GM12801 (cell line): ENCODE data around the gene RILPL1.

ENCODE experiments used
- CTCF ChIP-seq: IDR thresholded peaks from one replicate; pipeline ENCODE4 v1.5.1; 2011; ENCODE audit warnings: control low read depth; ENCODE audit not compliant: insufficient read length; ENCODE audit errors: extremely low read depth

RILPL1 gene

GRCh38 chr12:123533672-123534643 is at the start of gene RILPL1:
TSS of gene RILPL1 (minus strand) at chr12:123533719. CDS start at chr12:123533482, 237 bp downstream.
- no peak for TF ChIP-seq CTCF

GRCh38 chr12:123580772-123581171 is 47.3 kb upstream of the RILPL1 start:
- TF ChIP-seq CTCF = no peak

GRCh38 chr12:123578243-123578642 is 44.7 kb upstream of the RILPL1 start:
- no peak for TF ChIP-seq CTCF

GRCh38 chr12:123576611-123577010 is 43.1 kb upstream of the RILPL1 start:
- TF ChIP-seq CTCF = no peak

- TF ChIP-seq CTCF = no peak
Observed at GRCh38 chr12:123573870-123574269, 40.4 kb upstream of the RILPL1 start.

GRCh38 chr12:123572391-123572790 is 38.9 kb upstream of the RILPL1 start:
- no peak for TF ChIP-seq CTCF

GRCh38 chr12:123571343-123571813 is 37.9 kb upstream of the RILPL1 start:
- no peak for TF ChIP-seq CTCF
